ENCODE data around the gene ADRB2.

The ADRB2 gene

DNA sequence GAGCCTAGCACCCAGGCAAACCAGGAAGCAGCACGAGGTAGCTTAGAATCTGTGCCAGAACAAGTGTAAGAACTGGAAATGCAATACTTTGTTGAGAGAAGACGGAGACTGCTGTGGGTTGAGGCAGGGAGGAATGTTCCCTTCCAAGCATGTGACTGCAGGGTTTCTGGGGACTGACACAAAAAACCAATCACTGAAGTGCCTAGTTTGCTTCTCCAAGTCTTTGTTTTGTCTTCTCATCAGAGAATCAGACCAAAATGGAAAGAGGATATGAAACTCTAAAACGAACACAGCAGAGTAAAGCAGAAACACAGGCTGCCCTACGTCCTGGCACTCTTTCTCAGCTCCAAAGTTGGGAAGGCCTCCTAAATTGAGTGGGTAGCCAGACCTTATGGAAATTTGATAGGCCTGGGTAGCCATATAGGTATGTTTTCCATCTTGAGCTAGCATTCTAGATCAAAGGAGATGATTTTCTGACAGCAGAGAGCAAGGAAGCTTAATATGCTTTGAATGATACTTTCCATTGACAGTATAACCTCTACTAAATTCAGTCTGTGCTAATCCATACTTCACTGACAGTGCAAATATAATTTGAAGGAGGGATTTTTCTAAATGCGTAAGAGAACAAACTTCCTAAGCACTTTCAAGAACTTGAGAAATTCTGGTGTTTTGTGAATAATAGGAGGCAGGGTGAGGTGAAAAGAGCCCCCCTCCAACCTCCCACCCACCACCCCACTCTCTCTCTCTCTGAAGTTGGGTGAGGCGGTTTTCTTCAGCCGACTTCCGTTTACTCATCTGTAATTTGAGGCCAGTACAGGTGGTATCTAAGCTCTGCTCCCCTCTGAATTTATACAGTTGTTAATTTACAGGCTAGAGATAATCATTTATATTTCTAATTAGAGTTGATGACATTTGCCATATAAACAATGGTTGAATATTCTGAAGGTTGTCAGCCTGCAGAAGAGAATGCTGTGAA lies 5.5 kb downstream of the ADRB2 start:
- DNase-seq: no peak

DNA sequence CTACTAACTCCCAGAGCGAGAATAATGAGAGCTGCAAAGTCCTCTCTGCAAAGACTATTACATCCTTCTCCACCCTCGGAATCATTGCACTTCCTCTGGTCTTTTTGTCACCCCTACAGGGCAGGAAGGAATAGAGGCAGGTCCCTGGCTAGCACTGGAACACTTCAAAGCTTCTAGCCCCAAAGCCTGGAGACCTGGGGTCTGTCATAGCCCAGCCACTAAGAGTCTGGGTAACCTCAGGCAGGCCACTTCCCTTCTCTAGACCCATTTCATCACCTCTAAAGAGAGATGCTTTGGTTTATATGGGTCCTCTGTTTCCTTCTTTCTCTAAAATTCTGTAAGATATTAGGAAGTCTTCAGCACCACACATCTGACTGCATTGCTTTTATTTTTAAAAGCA lies 6.7 kb downstream of the ADRB2 start:
- DNase-seq: no peak

DNA sequence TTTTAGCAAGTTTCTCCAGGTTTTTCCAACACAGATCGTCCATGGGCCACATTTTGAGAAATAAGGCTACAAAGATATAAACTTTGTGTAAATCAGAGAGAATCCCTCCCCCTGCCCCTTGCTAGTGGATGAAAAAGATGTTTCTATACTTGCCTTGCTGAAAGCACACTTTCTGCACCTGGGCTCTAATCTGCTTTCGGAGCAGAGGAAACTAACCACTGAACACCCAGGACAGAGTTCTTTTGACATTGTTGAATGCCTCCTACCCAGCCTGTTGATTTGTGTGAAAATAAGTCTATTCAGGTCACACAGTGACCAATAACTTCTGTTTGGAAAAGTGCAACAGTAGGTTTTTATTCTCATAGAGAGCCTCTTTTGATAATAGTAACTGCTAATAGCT lies 7.5 kb downstream of the ADRB2 start:
- no peak for DNase-seq

DNA sequence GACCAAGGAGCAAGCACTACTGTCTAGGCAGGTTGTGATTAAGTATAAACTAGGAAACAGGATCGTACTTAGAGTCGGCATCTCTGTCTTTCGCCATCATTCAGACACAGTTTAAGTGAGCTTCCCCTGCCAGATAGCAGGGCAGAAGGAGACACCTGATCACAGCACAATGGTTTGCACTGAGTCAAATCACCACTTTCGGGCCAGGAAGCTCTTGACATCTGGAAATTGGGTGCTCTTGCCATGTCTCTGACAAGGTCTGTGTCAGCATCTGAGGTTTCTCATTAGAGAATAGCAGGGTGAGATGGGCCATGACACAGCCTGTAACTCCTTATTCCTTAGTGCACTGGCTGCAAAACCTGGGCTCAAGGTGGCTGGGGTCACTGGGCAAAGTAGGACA lies 8.3 kb downstream of the ADRB2 start:
- DNase-seq: no peak

DNA sequence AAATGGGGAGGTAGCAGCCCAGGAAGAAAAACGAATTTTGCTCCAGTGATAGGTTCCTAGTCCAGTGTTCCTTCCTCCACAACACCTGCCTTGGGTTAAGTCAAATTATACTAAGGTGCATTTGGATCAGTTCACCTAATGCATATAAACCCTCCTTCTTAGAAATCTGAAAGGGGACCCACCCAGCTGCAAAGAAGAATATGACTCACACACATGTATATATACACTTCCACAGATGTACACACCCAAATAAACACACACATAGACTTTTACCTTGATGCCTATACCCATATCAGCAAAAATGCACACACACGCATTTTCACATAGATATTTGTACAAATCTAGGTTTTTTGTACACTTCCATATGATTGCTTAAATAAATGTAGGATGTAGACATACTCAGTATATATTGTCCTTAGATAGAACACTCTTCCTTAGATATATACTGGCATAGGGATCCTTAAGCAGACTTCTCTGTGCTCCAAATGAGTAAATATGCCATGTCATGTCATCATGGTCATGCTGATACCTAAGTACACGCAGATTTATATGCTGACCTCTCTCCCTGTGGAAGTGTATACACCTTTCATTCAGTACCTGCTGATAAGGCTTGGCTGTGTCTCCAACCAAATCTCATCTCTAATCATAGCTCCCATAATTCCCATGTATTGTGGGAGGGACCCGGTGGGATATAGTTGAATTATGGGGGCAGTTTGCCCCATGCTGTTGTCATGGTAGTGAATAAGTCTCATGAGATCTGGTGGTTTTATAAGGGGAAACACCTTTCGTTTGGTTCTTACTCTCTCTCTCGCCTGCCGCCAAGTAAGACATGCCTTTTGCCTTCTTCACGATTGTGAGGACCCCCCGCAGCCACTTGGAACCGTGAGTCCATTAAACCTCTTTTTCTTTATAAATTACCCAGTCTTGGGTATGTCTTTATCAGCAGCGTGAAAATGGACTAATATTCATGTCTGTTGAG lies 10.2 kb downstream of the ADRB2 start:
- DNase-seq: no peak

DNA sequence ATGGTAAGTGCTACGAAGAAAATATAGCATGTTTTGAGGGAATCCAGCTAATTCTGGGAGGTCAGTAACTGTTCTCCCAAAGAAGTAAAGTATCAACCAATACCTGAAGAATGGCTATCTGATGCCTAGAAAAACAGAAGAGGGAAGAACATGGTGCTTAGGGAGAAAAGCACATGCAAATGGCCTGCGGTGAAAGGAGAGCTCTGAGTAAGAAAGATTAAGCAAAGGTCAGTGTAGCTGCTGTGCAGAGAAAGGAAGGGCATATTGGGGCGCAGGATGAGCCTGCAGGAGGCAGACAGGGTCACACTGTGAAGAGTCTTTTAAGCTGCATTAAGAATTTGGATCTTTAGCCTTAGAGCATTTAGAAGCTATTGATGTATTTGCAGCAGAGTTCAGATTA lies 11.0 kb downstream of the ADRB2 start:
- DNase-seq: no peak

DNA sequence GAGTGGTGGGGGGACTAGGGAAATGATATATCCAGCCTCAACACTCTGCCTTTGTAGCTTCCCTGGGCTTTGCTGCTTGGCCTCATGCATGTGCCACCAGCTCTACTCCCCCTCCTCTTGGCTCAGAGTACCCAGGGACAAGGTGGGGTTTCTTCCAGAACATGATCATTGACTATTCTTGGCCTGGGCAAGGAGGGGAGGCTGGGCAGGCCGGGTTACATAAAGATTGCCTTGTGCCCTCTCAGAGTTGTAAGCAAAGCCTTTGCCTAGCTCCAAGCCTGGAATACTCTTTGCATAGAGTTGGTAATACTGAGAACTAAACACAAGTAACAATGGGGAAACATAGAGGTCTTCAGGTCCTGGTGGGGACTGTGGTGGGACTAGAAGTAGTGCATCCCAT lies 11.9 kb downstream of the ADRB2 start:
- no peak for DNase-seq

DNA sequence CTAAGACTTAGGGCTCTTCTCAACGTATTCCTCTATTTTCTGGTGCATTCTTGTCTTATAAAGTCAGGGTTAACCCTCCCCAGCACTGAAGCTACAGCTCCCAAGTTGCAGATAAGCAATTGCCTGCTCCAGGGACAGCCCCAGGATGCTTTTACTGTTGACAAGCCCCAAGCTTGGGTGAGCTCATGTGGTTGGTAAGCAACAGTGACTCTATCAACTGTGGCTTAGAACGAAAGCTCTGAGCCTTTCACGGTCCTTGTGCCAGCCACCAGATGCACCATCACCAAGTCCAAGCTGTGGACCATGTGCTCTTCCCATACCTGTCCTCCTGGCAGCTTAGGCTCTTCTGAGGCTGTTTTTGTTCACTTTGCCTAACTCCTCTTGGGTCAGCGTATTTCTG lies 13.5 kb downstream of the ADRB2 start:
- no peak for DNase-seq

DNA sequence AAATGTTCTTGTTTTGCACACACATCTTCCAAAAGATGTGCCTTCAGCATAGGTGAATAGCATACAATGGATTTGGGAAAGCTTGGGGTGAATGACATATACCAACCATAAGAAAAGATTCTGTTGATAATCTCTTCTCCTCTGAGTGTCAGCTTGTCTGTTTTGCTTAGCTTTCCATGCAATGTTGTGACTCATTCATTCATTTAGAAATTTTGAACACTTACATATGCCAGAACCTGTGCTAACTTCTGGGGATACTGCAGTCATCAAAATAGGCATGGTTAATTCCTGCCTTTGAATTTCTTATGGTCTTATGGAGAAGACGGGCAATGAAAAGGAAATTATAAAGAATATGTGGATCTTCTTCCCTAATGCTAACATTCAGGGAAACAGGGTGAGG lies 14.1 kb downstream of the ADRB2 start:
- no peak for DNase-seq

DNA sequence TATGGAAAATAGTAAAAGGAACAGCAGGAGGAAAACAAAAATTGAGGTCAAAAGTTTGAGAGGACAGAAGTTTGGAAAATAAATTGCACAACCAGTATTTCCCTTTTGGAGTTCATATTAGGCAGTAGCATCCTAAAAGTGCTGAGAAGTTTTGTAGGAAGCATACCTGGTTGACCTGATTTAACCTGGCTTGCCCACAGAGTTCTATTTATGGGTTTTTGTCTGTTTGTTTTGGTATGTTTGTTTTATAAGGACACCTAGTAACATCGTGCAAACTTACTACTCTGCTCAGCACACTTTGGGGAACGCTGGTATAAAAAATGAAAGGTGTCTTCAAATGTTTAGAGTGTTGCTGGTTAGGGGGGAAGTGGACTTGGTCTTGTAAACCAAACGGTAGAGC lies 15.1 kb downstream of the ADRB2 start:
- DNase-seq: no peak

DNA sequence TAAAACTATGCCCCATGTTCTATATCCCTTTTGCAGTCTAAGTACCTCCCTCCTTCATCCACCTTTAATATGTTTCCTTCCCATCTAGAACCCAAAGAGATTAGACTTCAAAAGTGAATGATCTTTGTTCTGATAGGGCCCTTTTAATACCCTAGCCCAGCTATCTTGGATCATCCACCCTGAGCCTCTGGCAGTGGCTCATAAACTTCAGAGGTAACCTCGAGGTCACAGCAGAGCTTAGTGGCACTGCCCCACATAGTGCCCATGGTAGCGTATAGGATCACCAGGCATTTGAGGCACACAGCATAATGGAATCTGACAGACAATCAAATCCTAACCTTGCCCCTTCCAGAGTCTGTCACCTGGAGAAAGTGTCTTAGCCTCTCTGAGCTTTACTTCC lies 15.8 kb downstream of the ADRB2 start:
- no peak for DNase-seq

DNA sequence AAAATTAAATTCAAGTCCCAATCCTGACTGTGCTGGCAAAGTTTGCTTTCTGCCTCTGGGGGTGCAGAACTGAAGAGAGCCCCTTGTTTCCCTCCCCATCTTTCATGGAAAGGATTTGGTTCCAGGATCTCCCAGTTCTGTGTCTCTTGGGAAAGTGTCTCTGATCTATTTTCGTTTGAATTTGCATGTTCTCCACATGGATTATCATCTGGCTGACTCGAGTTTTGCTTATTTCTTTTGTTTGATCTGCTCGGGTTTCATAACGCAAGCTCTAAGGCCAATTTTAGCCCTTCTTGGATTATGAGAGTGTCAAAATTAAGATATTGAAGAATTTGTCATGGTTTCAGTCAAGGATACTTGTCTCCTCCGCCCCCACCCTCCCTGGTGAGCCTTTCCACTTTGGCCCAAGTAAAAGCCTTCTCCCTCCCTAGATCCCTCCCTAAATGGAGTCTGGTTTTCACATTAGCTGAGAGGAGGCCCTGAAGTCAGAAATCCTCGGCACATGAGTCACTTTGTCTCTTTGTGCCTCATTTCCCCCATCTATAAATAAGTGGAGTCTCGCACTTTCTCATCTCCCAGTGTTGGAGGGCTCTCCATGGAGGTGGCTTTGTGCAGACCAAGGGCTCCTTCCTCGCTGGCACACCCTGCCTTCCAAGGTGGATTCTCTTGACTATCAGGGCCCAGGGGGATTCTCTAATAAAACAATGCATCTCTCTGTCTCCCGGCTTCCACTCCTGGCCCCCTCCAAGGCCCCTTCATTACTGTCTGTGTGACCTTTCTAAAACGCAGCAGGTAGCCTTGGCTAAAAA lies 17.3 kb downstream of the ADRB2 start:
- DNase-seq: no peak

DNA sequence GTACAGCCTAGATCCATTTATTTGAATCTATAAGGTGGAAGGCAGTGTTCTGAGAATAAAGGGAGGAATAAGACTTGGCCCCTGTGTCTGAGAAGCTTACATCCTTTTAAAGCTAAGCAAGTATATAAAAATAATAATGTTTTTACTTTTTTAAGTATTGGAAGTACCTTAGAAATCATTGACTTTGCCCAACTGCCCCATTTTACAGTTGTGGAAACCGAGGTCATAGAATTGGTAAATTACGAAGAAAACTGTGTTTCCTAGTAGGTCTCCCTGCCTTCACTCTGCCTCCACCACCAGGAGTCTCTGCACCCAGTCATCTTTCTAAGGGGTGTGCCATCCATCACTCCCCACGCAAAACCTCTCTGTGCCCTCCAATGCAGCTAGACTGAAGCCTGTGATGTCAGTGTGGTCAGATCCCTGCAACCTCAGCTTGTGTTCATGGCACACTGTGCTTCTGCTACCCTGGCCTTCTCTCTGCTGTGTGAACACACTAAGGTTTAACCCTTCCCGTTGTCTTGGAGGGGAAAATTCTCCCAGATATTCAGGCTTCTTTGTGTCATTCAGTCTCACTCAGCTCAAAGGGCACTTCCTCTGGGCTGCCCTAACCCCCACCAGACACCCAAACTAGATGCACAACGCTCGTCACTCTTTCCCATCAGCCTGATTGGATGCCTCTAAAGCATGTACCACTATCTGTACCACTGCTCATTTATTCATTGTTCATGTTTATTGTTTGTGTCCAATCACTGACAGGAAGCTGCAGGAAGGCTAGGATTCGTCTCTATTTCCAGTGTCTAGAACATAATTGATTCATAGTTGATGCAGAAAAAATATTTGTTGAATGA lies 18.2 kb downstream of the ADRB2 start:
- no peak for DNase-seq

DNA sequence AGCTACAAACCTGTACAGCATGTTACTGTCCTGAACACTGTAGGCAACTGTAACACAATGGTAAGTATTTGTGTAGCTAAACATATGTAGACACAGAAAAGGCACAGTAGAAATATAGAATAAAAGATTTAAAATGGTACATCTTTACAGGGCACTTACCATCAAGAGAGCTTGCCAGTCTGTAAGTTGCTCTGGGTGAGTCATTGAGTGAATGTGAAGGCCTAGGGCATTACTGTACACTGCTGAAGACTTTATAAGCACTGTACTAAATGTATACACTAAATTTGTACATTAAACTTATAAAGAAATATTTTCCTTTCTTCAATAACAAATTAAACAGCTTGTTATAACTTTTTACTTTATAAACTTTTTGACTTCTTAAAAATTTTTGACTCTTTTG lies 20.5 kb downstream of the ADRB2 start:
- DNase-seq: no peak

DNA sequence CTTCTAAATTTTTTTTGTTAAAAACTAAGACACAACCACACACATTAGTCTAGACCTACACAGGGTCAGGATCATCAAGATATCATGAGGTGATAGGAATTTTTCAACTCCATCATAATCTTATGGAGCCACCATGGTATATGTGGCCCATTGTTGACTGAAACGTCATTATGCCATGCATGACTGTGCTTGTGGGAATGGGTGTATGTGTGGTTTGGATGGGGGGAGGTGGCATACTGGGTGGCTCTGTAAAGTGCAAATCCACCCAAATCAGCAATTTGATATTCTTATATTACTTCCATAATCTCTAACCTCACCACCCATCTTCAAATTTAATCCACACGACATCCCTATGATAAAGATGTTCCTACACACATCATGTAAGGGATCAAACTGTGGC lies 21.0 kb downstream of the ADRB2 start:
- DNase-seq: no peak

DNA sequence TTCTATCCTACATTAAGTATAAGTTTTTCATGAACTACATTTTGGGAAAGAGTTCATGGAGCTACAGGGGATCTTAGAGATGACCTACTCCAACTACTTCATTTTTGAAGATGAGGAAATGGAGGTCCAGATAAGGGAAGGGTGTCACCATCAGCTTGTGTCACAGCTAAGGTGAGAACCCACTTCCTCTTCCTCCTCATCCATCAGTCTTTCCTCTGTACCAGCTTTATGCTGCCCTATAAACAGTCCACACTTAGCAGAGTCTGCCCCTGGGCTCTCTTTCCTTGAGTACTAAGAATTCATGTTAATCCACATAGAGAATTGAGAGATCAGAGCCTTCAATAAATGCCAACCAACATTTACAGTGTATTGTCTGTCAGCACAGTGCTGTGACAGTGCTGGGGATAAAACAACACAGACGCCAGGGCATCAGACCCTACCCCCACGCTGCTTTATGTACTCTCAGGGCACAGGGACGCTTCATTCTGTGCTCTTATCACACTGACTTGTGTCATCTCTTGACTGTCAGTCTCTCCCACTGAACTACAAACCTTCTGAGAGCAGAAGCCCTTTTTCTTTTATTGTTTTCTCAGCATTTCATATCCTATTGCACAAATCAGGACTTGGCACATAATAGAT lies 22.1 kb downstream of the ADRB2 start:
- no peak for DNase-seq

DNA sequence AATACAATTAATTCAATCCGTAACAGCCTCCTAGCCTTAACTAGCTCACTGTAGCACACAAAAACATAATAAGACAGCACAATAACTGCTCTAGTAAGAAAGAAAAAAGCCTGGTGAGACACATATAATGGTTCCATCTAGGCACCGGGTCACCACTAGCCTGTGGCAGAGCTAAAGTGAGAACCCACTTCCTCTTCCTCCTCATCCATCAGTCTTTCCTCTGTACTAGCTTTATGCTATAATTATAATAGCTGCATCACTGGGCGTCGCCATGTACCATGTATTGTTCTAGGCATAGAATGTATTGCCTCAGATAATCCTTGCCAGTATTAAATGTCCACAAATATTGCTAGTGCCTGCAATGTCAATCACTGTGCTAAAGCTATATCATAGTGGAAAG lies 23.1 kb downstream of the ADRB2 start:
- DNase-seq: peak in 1 of 4 experiments; percentile 2

DNA sequence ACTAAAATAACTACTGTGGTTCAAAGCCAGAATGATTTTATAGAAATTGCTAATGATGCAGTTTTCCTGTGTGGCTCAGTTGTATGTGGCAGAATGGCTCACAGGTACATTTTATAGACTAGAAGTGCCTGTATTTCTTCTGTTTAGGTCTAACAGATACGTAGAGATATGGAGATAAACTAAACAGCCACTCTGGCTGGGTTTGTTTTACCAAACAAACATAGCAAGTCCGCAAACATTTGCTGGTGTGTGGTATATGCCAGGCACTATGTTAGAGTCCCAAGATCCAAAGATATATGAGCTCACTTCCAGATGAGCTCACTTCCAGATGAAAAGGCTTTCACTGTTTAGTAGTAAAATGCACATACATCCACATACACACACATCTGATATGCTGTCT lies 24.4 kb downstream of the ADRB2 start:
- DNase-seq: no peak

DNA sequence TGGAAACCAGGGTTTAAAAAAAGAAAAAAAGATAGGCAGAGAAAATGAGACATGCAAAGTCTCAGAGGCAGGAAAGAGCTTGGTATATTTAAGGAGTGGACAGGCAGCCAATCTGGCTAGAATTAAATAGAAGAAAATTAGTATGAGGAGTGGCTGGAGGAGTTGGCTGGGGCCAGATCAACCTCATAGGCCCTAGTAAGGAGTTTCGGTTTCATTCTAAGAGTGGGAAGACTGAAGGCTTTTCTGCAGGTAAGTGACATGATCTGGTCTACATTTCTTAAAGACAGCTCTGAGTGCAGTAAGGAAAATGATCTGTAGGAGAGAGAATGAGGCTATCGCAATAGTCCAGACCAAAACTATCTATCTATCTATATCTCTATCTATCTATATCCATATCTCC lies 27.5 kb downstream of the ADRB2 start:
- no peak for DNase-seq

DNA sequence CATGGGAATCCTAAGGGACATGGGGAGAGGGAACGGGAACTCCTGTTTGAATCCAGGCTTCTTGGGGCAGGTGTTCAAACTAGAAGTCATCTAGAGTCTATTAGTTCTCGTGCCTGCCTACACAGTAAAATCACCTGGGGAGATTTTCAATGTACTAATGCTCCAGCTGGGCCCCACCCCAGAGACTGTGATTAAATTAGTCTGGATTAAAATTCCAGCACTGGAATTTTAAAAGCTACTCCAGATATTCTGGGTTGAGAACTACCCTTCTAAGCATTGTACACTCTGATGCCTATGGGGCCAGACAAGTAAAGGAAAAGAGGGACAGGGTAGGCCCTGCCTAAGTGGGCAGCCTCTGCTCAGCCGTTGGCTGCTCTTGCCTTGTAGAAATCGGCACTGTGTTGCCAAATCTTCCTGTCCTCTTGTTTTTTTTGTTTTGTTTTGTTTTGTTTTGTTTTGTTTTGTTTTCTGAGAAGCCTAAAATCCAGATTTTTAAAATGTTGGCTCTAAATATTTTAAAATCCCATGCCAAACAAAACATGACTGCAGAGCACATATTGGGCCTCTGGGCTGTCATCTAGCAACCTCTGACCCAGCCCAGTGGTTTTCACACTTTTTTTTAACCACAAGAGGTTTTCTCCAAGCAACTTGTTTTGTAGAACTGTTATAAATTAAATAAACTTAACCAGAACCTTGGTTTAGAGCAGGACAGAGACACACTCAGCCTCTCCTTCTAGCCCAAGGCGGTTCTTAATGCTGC lies 29.0 kb downstream of the ADRB2 start:
- DNase-seq: no peak

DNA sequence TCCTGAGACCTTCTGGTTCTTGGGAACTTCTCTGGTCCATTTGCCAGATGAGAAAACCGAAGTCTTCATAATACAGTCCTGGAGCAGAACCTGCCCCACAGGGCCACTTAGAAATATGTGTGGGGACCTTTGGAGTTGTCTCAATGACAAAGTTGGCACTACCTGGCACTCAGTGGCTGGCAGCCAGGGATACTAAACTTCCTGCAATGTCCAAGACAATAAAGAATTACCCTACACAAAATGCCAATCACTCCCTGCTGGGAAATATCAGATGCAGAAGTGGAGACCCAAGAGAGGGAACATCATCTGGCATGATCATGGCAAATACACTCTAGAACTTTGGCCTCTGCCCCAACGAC lies 29.6 kb downstream of the ADRB2 start:
- DNase-seq: no peak
